Measurements from ENCODE around the gene SLC25A21. TPM values are rescaled to one million over a fixed set of nuclear protein-coding genes. Genes with fewer than 3 reads are reported as not detected.

The SLC25A21 gene
- total and polyA plus RNA-seq, 2 experiments from 2014 or later = 10.6 to 12.1 TPM

DNA sequence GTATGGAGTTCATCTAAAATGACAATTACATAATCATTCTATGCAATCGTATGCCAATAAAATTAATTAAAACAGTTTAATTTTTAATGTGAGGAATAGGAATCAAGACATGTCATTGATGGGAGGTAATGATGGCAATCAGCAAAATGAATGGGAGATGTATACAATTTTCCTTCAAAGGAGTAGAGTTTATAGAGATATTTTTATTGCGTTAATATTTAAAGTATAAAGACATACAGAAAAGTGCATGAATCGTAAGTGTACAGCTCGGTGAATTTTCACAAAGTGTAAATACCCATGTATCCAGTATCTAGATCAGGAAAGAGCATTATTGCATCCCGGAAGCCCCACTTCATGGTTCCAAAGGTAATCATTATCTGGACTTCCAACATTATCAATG lies 26.5 kb upstream of the SLC25A21 start:
- Histone ChIP-seq H3F3A (replicated peaks; ENCODE audit: low read depth) (no peaks in the 10 kb centered on the region), H3K4me2 (peak overlapping the region; percentile 94), H3K36me3 (ENCODE audit: insufficient read depth) (no peaks in the 10 kb centered on the region), H2AFZ (no peak overlapping the region), H3K79me2 (replicated peaks; ENCODE audit: insufficient read depth) (peaks cover 51% of the 10 kb centered on the region), H3K9me2 (ENCODE audit: insufficient read depth) (no peaks in the 10 kb centered on the region), H4K20me1 (replicated peaks; ENCODE audit: insufficient read depth) (peaks cover 11% of the 10 kb centered on the region; the same call in 1 of the 2 replicates), H3K27ac (ENCODE audit: low read depth) (no peak overlapping the region), H3K27me3 (ENCODE audit: insufficient read depth) (0 out of 2 replicates have a peak, but pooled peaks cover 4% of the 10 kb centered on the region), H3K4me1 (ENCODE audit: insufficient read depth) (peaks cover 35% of the 10 kb centered on the region), H3K4me3 (peak overlapping the region; percentile 95)
- Mint-ChIP-seq H3K36me3 (ENCODE audit: low read depth) (peaks cover 6% of the 10 kb centered on the region; the same call in 2 of the 3 replicates), H3K27me3 (ENCODE audit: insufficient read depth, low read depth, poor library complexity) (peaks cover 8% of the 10 kb centered on the region), H3K27ac (no peak overlapping the region), H3K4me3 (peak overlapping the region; percentile 83), H3K9me3 (peaks cover 1% of the 10 kb centered on the region; the same call in 1 of the 3 replicates), H3K4me1 (peaks cover 19% of the 10 kb centered on the region; the same call in 2 of the 3 replicates)
- no peak for ATAC-seq
- TF ChIP-seq, protein P1, sequence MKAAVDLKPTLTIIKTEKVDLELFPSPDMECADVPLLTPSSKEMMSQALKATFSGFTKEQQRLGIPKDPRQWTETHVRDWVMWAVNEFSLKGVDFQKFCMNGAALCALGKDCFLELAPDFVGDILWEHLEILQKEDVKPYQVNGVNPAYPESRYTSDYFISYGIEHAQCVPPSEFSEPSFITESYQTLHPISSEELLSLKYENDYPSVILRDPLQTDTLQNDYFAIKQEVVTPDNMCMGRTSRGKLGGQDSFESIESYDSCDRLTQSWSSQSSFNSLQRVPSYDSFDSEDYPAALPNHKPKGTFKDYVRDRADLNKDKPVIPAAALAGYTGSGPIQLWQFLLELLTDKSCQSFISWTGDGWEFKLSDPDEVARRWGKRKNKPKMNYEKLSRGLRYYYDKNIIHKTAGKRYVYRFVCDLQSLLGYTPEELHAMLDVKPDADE (IDR thresholded peaks at IDR 0.05) = no peak
- TF ChIP-seq NANOG (IDR thresholded peaks at IDR 0.05; ENCODE audit: borderline replicate concordance) = no peak
- TF ChIP-seq, protein P2, sequence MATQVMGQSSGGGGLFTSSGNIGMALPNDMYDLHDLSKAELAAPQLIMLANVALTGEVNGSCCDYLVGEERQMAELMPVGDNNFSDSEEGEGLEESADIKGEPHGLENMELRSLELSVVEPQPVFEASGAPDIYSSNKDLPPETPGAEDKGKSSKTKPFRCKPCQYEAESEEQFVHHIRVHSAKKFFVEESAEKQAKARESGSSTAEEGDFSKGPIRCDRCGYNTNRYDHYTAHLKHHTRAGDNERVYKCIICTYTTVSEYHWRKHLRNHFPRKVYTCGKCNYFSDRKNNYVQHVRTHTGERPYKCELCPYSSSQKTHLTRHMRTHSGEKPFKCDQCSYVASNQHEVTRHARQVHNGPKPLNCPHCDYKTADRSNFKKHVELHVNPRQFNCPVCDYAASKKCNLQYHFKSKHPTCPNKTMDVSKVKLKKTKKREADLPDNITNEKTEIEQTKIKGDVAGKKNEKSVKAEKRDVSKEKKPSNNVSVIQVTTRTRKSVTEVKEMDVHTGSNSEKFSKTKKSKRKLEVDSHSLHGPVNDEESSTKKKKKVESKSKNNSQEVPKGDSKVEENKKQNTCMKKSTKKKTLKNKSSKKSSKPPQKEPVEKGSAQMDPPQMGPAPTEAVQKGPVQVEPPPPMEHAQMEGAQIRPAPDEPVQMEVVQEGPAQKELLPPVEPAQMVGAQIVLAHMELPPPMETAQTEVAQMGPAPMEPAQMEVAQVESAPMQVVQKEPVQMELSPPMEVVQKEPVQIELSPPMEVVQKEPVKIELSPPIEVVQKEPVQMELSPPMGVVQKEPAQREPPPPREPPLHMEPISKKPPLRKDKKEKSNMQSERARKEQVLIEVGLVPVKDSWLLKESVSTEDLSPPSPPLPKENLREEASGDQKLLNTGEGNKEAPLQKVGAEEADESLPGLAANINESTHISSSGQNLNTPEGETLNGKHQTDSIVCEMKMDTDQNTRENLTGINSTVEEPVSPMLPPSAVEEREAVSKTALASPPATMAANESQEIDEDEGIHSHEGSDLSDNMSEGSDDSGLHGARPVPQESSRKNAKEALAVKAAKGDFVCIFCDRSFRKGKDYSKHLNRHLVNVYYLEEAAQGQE (IDR thresholded peaks at IDR 0.05; ENCODE audit: unreplicated experiment) = no peak
- no peak for TF ChIP-seq JUNB (IDR thresholded peaks at IDR 0.05; ENCODE audit: unreplicated experiment)
- TF ChIP-seq CREB1 (CRISPR knock-in tag; IDR thresholded peaks at IDR 0.05; ENCODE audit: low read depth) = no peak
- TF ChIP-seq, protein P3, sequence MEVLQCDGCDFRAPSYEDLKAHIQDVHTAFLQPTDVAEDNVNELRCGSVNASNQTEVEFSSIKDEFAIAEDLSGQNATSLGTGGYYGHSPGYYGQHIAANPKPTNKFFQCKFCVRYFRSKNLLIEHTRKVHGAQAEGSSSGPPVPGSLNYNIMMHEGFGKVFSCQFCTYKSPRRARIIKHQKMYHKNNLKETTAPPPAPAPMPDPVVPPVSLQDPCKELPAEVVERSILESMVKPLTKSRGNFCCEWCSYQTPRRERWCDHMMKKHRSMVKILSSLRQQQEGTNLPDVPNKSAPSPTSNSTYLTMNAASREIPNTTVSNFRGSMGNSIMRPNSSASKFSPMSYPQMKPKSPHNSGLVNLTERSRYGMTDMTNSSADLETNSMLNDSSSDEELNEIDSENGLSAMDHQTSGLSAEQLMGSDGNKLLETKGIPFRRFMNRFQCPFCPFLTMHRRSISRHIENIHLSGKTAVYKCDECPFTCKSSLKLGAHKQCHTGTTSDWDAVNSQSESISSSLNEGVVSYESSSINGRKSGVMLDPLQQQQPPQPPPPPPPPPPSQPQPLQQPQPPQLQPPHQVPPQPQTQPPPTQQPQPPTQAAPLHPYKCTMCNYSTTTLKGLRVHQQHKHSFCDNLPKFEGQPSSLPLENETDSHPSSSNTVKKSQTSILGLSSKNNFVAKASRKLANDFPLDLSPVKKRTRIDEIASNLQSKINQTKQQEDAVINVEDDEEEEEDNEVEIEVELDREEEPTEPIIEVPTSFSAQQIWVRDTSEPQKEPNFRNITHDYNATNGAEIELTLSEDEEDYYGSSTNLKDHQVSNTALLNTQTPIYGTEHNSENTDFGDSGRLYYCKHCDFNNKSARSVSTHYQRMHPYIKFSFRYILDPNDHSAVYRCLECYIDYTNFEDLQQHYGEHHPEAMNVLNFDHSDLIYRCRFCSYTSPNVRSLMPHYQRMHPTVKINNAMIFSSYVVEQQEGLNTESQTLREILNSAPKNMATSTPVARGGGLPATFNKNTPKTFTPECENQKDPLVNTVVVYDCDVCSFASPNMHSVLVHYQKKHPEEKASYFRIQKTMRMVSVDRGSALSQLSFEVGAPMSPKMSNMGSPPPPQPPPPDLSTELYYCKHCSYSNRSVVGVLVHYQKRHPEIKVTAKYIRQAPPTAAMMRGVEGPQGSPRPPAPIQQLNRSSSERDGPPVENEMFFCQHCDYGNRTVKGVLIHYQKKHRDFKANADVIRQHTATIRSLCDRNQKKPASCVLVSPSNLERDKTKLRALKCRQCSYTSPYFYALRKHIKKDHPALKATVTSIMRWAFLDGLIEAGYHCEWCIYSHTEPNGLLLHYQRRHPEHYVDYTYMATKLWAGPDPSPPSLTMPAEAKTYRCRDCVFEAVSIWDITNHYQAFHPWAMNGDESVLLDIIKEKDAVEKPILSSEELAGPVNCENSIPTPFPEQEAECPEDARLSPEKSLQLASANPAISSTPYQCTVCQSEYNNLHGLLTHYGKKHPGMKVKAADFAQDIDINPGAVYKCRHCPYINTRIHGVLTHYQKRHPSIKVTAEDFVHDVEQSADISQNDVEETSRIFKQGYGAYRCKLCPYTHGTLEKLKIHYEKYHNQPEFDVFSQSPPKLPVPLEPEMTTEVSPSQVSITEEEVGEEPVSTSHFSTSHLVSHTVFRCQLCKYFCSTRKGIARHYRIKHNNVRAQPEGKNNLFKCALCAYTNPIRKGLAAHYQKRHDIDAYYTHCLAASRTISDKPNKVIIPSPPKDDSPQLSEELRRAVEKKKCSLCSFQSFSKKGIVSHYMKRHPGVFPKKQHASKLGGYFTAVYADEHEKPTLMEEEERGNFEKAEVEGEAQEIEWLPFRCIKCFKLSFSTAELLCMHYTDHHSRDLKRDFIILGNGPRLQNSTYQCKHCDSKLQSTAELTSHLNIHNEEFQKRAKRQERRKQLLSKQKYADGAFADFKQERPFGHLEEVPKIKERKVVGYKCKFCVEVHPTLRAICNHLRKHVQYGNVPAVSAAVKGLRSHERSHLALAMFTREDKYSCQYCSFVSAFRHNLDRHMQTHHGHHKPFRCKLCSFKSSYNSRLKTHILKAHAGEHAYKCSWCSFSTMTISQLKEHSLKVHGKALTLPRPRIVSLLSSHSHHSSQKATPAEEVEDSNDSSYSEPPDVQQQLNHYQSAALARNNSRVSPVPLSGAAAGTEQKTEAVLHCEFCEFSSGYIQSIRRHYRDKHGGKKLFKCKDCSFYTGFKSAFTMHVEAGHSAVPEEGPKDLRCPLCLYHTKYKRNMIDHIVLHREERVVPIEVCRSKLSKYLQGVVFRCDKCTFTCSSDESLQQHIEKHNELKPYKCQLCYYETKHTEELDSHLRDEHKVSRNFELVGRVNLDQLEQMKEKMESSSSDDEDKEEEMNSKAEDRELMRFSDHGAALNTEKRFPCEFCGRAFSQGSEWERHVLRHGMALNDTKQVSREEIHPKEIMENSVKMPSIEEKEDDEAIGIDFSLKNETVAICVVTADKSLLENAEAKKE (CRISPR knock-in tag; IDR thresholded peaks at IDR 0.05) = no peak
- TF ChIP-seq ZNF114 (CRISPR knock-in tag; IDR thresholded peaks at IDR 0.05) = no peak
- no peak for TF ChIP-seq STAT1 (IDR thresholded peaks at IDR 0.05; ENCODE audit: unreplicated experiment)
- TF ChIP-seq EZH2phosphoT487 (IDR thresholded peaks at IDR 0.05; ENCODE audit: unreplicated experiment) = no peak
- no peak for TF ChIP-seq POLR2AphosphoS5 (IDR thresholded peaks at IDR 0.05; ENCODE audit: low read depth)
- no peak for TF ChIP-seq ZNF331 (CRISPR knock-in tag; IDR thresholded peaks at IDR 0.05; ENCODE audit: low read depth)
- TF ChIP-seq EZH2 (IDR thresholded peaks at IDR 0.05; ENCODE audit: low read depth, unreplicated experiment) = no peak
- TF ChIP-seq, protein P4, sequence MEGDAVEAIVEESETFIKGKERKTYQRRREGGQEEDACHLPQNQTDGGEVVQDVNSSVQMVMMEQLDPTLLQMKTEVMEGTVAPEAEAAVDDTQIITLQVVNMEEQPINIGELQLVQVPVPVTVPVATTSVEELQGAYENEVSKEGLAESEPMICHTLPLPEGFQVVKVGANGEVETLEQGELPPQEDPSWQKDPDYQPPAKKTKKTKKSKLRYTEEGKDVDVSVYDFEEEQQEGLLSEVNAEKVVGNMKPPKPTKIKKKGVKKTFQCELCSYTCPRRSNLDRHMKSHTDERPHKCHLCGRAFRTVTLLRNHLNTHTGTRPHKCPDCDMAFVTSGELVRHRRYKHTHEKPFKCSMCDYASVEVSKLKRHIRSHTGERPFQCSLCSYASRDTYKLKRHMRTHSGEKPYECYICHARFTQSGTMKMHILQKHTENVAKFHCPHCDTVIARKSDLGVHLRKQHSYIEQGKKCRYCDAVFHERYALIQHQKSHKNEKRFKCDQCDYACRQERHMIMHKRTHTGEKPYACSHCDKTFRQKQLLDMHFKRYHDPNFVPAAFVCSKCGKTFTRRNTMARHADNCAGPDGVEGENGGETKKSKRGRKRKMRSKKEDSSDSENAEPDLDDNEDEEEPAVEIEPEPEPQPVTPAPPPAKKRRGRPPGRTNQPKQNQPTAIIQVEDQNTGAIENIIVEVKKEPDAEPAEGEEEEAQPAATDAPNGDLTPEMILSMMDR (conservative IDR thresholded peaks at IDR 0.05; ENCODE audit: low read depth in 2 of 2) = no peak
- no peak for DNase-seq (ENCODE audit: low spot score)

Data from GM23338 (cell line).